Body of pancreas (tissue), 4 donors: ENCODE data around the gene ST13. TPM values are rescaled to one million over a fixed set of nuclear protein-coding genes. Genes with fewer than 3 reads are reported as not detected.
A peak's percentile ranks its signal among the peaks of the same experiment; 100 is the strongest.
"Not testable (repeated sequence)": the region's sequence is repeated elsewhere in the genome, so short reads cannot be mapped to it uniquely, and the experiment has no call there.

Experiments
- ATAC-seq: fragments of 150-250 bp; one replicate; pipeline ENCODE4 v1.9.1; 2016
- DNase-seq, 4 donors: peaks; one replicate each; pipeline ENCODE4 v3.0.0-alpha.2; 2019
- H3K27ac ChIP-seq, 4 donors: fragments of 200-600 bp; sonication (generic); 1 replicate in 3 of 4; 2 replicates in 1 of 4; pipeline versions ENCODE4 v1.5.1 to v1.6.1; 2016 to 2019; ENCODE audit warnings: mild to moderate bottlenecking in 1 of 4, mixed read lengths in 1 of 4, moderate library complexity in 1 of 4
- H3K27me3 ChIP-seq, 2 donors: fragments of 200-600 bp; sonication (generic); one replicate each; pipeline ENCODE4 v1.6.0; 2016; ENCODE audit warnings: mild to moderate bottlenecking in 1 of 2
- H3K36me3 ChIP-seq, 2 donors: fragments of 200-600 bp; sonication (generic); replicated peaks in 1 of 2; 2 replicates each; pipeline ENCODE4 v1.5.1; 2016; ENCODE audit warnings: low read depth in 2 of 2; ENCODE audit not compliant: insufficient read depth in 1 of 2
- H3K4me1 ChIP-seq: fragments of 200-600 bp; sonication (generic); one replicate; pipeline ENCODE4 v1.6.0; 2016
- H3K4me3 ChIP-seq, 2 donors: fragments of 200-600 bp; sonication (generic); 1 replicate in 1 of 2; 2 replicates in 1 of 2; pipeline ENCODE4 v1.5.1; 2016 to 2019
- H3K9me3 ChIP-seq, 3 donors: fragments of 200-600 bp; sonication (generic); 1 replicate in 2 of 3; 2 replicates in 1 of 3; pipeline ENCODE4 v1.5.1; 2016
- POLR2A ChIP-seq, 3 donors: fragments of 450-650 bp; IDR thresholded peaks; one replicate each; pipeline ENCODE4 v1.6.1; 2016; ENCODE audit warnings: antibody characterized with exemption in 3 of 3, mild to moderate bottlenecking in 2 of 3
- WGBS, 2 donors: methylation state at CpG; one replicate each; pipeline ENCODE4 v1.1.5; 2017; 5-methylcytosine and 5-hydroxymethylcytosine counted together
- intact Hi-C: fragments of 100-400 bp; cut with DNase I; formaldehyde crosslinking; loops from one replicate; pipeline ENCODE4 v1.15.1; 2023
- total RNA-seq, 2 donors: library from RNA; depleted of rRNA; stranded (reverse); fragments of >200 nt; gene quantifications; one replicate each; pipeline ENCODE4 v1.1.0, GENCODE V29; 2016
- TF ChIP-seq, protein P1 (sequence below), 7 experiments: fragments of 450-650 bp in 4 of 7; fragments of 200-600 bp in 3 of 7; sonication (generic) in 3 of 7; IDR thresholded peaks; one replicate each; pipeline ENCODE4 v1.5.1; 2016 to 2019; ENCODE audit warnings: antibody characterized with exemption in 7 of 7

Gene ST13
- total RNA-seq, 2 donors from 2014 or later: 98.9 to 122 TPM

DNA sequence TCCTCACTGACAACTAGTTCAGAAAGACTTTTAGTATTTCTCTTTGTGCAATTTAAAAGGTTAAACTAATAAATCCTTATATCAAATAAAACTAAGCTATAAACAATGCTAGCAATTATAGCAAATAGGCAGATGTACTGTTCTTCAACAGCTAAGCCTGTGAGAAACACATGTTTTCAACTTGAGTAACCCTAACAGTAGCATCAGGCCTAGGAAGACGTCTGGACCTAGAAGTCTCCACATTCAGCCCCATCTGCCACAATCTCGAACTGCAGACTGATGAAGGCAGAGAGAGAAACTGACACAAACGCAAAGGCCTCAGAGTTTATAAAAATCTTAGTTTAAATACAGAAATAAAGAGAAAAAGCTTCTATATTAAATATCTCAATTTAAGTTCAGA, 2.5 kb downstream of the ST13 start:
- WGBS, 2 donors: 20 to 24% methylated on average over 3 of the region's 3 CpGs
- Histone ChIP-seq H3K27ac (peak overlapping the region in 1 of 4 donors; percentile 47), H3K4me3 (no peak overlapping the region), H3K27me3 (no peaks in the 10 kb centered on the region), H3K4me1 (peaks cover 58% of the 10 kb centered on the region), H3K36me3 (peaks cover 0 to 1% of the 10 kb centered on the region in 2 donors), H3K9me3 (no peaks in the 10 kb centered on the region)
- TF ChIP-seq POLR2A (IDR thresholded peaks at IDR 0.05): no peak
- TF ChIP-seq, protein P1, sequence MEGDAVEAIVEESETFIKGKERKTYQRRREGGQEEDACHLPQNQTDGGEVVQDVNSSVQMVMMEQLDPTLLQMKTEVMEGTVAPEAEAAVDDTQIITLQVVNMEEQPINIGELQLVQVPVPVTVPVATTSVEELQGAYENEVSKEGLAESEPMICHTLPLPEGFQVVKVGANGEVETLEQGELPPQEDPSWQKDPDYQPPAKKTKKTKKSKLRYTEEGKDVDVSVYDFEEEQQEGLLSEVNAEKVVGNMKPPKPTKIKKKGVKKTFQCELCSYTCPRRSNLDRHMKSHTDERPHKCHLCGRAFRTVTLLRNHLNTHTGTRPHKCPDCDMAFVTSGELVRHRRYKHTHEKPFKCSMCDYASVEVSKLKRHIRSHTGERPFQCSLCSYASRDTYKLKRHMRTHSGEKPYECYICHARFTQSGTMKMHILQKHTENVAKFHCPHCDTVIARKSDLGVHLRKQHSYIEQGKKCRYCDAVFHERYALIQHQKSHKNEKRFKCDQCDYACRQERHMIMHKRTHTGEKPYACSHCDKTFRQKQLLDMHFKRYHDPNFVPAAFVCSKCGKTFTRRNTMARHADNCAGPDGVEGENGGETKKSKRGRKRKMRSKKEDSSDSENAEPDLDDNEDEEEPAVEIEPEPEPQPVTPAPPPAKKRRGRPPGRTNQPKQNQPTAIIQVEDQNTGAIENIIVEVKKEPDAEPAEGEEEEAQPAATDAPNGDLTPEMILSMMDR (IDR thresholded peaks at IDR 0.05): no peak
- no peak for DNase-seq
- no peak for ATAC-seq
- intact Hi-C loops: no loop called here

DNA sequence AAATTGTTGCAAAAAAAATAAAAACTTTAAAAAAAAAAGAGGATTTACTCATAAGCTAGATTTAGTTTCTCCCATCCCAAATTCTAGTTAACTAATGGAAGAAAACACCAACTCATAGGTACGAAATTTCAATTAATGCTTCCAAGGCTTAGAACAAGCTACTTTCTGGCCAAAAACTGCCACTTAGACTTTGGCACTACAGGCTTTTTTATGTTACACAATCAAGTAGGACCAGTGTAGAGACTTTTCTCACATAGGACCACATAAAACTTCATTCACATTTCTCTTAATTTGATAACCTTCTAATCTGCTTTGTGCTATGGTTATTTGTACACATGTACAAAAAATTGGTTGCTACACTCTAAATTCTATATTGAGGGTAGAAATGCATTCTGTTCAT, 3.1 kb downstream of the ST13 start:
- H3K4me1 ChIP-seq: peaks cover 52% of the 10 kb centered on the region

DNA sequence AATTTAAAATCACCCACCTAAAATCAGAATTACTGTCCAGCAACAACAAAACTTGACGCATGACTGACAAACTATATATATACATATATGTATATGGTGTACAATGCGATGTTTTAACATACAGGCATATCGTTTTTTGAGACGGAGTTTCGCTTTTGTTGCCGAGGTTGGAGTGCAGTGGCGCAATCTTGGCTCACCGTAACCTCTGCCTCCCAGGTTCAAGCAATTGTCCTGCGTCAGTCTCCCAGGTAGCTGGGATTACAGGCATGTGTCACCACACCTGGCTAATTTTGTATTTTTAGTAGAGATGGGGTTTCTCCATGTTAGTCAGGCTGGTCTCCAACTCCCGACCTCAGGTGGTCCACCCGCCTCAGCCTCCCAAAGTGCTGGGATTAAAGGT, 10.6 kb downstream of the ST13 start:
- intact Hi-C loops, H3K27me3 ChIP-seq, H3K9me3 ChIP-seq, H3K4me1 ChIP-seq, H3K4me3 ChIP-seq, DNase-seq, H3K27ac ChIP-seq, ATAC-seq: not testable (repeated sequence)
- 93 to 95% methylated on average over 11 of the region's 11 CpGs for WGBS, 2 donors
- H3K36me3 ChIP-seq: peaks cover 0 to 19% of the 10 kb centered on the region in 2 donors

More for the DNA sequence above, 3.1 kb downstream of the ST13 start:
- TF ChIP-seq, protein P1 (IDR thresholded peaks at IDR 0.05): no peak
- no peak for TF ChIP-seq POLR2A (IDR thresholded peaks at IDR 0.05)
- WGBS, 2 donors: 10 to 29% methylated on average over 1 of the region's 1 CpG
- intact Hi-C loops: no loop called here
- peaks cover 0 to 2% of the 10 kb centered on the region in 2 donors for H3K36me3 ChIP-seq
- H3K27me3 ChIP-seq: no peaks in the 10 kb centered on the region
- H3K27ac ChIP-seq: peak overlapping the region in 2 of 4 donors; percentile 18 to 47
- peak in 1 of 4 donors; percentile 23 for DNase-seq
- no peaks in the 10 kb centered on the region for H3K9me3 ChIP-seq
- H3K4me3 ChIP-seq: no peak overlapping the region
- ATAC-seq: no peak

DNA sequence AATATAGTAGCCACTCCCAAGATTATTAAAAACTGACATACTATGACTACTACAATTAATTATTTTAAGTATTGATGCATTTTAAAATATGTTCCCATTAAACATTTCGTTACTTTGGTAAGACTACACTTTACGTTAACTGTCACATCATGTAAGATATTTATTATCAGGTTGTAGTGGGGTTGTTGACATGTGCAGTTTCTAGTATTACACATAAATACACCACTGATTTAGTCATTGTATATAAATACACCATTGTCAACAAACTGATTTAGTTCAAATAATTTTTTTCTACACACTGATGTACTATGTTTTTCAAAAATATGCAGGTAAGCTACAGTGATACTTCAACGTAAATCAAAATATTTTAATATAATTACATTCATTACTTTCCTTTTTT, 11.5 kb downstream of the ST13 start:
- intact Hi-C loops: no loop called here
- no peak overlapping the region for H3K27ac ChIP-seq
- ATAC-seq (no peak), DNase-seq (no peak)
- no peak for TF ChIP-seq POLR2A (IDR thresholded peaks at IDR 0.05)
- TF ChIP-seq, protein P1 (IDR thresholded peaks at IDR 0.05): no peak
- no peaks in the 10 kb centered on the region for H3K9me3 ChIP-seq
- peaks cover 0 to 27% of the 10 kb centered on the region in 2 donors for H3K36me3 ChIP-seq
- no peaks in the 10 kb centered on the region for H3K27me3 ChIP-seq
- no peak overlapping the region for H3K4me3 ChIP-seq
- 95% methylated on average over 3 of the region's 3 CpGs for WGBS, 2 donors
- H3K4me1 ChIP-seq: no peaks in the 10 kb centered on the region

DNA sequence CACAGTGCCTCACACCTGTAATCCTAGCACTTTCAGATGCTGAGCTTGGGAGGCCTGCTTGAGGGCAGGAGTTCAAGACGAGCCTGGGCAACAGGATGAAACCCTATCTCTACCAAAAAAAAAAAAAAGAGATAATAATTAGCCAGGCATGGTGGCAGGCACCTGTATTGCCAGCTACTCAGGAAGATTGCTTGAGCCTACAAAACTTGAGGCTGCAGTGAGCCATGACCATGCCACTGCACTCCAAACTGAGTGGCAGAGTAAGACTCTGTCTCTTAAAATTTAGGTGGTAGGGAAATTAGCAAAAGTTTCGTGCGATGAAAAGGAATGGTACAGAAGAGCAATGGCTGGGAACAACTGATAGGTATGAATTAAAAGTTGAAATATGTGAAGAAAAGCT, 18.0 kb downstream of the ST13 start:
- ATAC-seq: no peak
- Histone ChIP-seq H3K27me3 (no peaks in the 10 kb centered on the region), H3K9me3 (no peaks in the 10 kb centered on the region), H3K4me3 (no peak overlapping the region), H3K27ac (no peak overlapping the region), H3K4me1 (no peaks in the 10 kb centered on the region), H3K36me3 (peaks cover 0 to 34% of the 10 kb centered on the region in 2 donors)
- intact Hi-C loops: loop anchor here (10.0 kb wide), 1 partner anchor 316 kb away; no protein-coding TSS in a partner anchor
- TF ChIP-seq POLR2A (IDR thresholded peaks at IDR 0.05): no peak
- TF ChIP-seq, protein P1 (IDR thresholded peaks at IDR 0.05): no peak
- DNase-seq: no peak
- 73 to 75% methylated on average over 3 of the region's 3 CpGs for WGBS, 2 donors
